Body of pancreas (tissue), 4 donors: ENCODE results near the gene GP1BA. TPM values are rescaled to one million over a fixed set of nuclear protein-coding genes. Genes with fewer than 3 reads are reported as not detected.
"Not testable (repeated sequence)": the region's sequence is repeated elsewhere in the genome, so short reads cannot be mapped to it uniquely, and the experiment has no call there.

ENCODE experiments used
- ATAC-seq: fragments of 150-250 bp; one replicate; pipeline ENCODE4 v1.9.1; 2016
- DNase-seq, 4 donors: peaks; one replicate each; pipeline ENCODE4 v3.0.0-alpha.2; 2019
- H3K27ac ChIP-seq, 4 donors: fragments of 200-600 bp; sonication (generic); 1 replicate in 3 of 4; 2 replicates in 1 of 4; pipeline versions ENCODE4 v1.5.1 to v1.6.1; 2016 to 2019; ENCODE audit warnings: mild to moderate bottlenecking in 1 of 4, mixed read lengths in 1 of 4, moderate library complexity in 1 of 4
- H3K27me3 ChIP-seq, 2 donors: fragments of 200-600 bp; sonication (generic); one replicate each; pipeline ENCODE4 v1.6.0; 2016; ENCODE audit warnings: mild to moderate bottlenecking in 1 of 2
- H3K36me3 ChIP-seq, 2 donors: fragments of 200-600 bp; sonication (generic); replicated peaks in 1 of 2; 2 replicates each; pipeline ENCODE4 v1.5.1; 2016; ENCODE audit warnings: low read depth in 2 of 2; ENCODE audit not compliant: insufficient read depth in 1 of 2
- H3K4me1 ChIP-seq: fragments of 200-600 bp; sonication (generic); one replicate; pipeline ENCODE4 v1.6.0; 2016
- H3K4me3 ChIP-seq, 2 donors: fragments of 200-600 bp; sonication (generic); 1 replicate in 1 of 2; 2 replicates in 1 of 2; pipeline ENCODE4 v1.5.1; 2016 to 2019
- H3K9me3 ChIP-seq, 3 donors: fragments of 200-600 bp; sonication (generic); 1 replicate in 2 of 3; 2 replicates in 1 of 3; pipeline ENCODE4 v1.5.1; 2016
- POLR2A ChIP-seq, 3 donors: fragments of 450-650 bp; IDR thresholded peaks; one replicate each; pipeline ENCODE4 v1.6.1; 2016; ENCODE audit warnings: antibody characterized with exemption in 3 of 3, mild to moderate bottlenecking in 2 of 3
- WGBS, 2 donors: methylation state at CpG; one replicate each; pipeline ENCODE4 v1.1.5; 2017; 5-methylcytosine and 5-hydroxymethylcytosine counted together
- intact Hi-C: fragments of 100-400 bp; cut with DNase I; formaldehyde crosslinking; loops from one replicate; pipeline ENCODE4 v1.15.1; 2023
- total RNA-seq, 2 donors: library from RNA; depleted of rRNA; stranded (reverse); fragments of >200 nt; gene quantifications; one replicate each; pipeline ENCODE4 v1.1.0, GENCODE V29; 2016
- TF ChIP-seq, protein P1 (sequence below), 7 experiments: fragments of 450-650 bp in 4 of 7; fragments of 200-600 bp in 3 of 7; sonication (generic) in 3 of 7; IDR thresholded peaks; one replicate each; pipeline ENCODE4 v1.5.1; 2016 to 2019; ENCODE audit warnings: antibody characterized with exemption in 7 of 7

The GP1BA gene
- total RNA-seq, 2 donors from 2014 or later, result not detected

DNA sequence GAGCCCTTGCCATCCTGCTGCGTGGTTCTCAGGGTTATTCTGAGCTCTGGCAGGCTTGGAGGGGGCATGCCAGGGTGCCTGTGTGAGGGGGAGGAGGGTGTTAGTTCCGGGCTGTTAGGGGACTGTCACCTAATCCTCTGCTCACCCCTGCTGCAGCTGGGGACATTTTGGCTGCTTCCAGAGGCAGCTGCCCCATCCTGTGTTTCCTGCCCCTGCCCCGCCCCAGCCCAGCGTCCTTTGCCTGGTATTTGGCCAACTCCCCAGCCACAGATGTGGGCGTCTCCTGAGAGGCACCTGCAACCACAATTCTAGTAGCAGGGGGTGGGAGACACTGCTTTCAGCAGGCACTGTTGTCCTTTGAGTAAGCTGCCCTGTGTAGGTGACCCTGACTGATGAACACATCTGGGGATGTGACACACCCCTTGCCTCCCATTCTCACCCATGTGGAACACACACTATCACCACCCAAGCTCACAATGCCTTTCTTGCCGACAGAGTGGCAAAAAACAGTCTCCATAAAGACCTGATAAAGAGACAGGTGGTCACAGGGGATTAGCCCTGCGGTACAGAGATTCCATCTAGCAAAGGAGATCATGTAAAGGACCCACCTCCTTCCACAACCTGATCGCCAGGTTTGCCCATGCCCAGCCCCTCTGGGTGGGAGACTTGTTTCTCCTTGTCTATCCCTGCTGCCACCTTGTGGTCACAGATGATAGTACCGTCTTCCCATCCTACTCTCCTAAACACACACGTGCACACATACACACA lies 28.8 kb upstream of the GP1BA start, which contains the start of gene CHRNE:
CHRNE (minus strand) TSS at position 48 of the 768 bp plus-strand sequence; CDS start at position 13, 35 bp downstream.
- intact Hi-C loops, result no loop called here
- ATAC-seq (peak; percentile 53), DNase-seq (peak; percentile 86 to 91 (median 88))
- Histone ChIP-seq H3K27me3 (no peaks in the 10 kb centered on the region), H3K4me1 (peaks cover 42% of the 10 kb centered on the region), H3K4me3 (no peak within 1 kb of the TSS), H3K9me3 (no peaks in the 10 kb centered on the region), H3K27ac (peak within 1 kb of the TSS in 1 of 4 donors; percentile 24), H3K36me3 (no peaks in the 10 kb centered on the region)
- no peak for TF ChIP-seq POLR2A (IDR thresholded peaks at IDR 0.05)
- TF ChIP-seq, protein P1, sequence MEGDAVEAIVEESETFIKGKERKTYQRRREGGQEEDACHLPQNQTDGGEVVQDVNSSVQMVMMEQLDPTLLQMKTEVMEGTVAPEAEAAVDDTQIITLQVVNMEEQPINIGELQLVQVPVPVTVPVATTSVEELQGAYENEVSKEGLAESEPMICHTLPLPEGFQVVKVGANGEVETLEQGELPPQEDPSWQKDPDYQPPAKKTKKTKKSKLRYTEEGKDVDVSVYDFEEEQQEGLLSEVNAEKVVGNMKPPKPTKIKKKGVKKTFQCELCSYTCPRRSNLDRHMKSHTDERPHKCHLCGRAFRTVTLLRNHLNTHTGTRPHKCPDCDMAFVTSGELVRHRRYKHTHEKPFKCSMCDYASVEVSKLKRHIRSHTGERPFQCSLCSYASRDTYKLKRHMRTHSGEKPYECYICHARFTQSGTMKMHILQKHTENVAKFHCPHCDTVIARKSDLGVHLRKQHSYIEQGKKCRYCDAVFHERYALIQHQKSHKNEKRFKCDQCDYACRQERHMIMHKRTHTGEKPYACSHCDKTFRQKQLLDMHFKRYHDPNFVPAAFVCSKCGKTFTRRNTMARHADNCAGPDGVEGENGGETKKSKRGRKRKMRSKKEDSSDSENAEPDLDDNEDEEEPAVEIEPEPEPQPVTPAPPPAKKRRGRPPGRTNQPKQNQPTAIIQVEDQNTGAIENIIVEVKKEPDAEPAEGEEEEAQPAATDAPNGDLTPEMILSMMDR (IDR thresholded peaks at IDR 0.05), result peak; percentile 50 to 90 (median 71)
- 6 to 7% methylated on average over 9 to 10 of the region's 10 CpGs for WGBS, 2 donors

GRCh38 chr17:4906642-4907041 lies 25.4 kb upstream of the GP1BA start:
- H3K4me3 ChIP-seq, H3K27me3 ChIP-seq, ATAC-seq, intact Hi-C loops, H3K27ac ChIP-seq, H3K9me3 ChIP-seq, H3K36me3 ChIP-seq, DNase-seq: not testable (repeated sequence)
- peaks cover 25% of the 10 kb centered on the region for H3K4me1 ChIP-seq

DNA sequence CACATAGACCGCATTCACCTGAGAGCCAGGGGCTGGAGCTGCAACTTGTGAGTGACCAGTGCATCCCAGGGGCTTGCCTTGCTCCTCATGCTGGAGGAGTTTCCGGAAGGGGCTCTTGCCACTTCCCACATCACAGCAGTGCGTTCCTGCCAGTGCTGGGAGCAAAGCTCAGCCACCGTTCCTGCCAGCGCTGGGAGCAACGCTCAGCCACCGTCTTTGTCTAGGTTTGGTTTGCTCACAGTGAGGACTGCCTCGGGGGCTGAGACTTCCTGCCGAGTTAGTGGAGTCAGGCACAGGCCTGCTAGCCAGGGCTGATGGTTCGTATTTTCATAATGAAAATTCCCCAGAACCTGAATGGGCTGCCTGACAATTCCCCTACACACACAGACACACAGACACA lies 23.8 kb upstream of the GP1BA start:
- no peaks in the 10 kb centered on the region for H3K36me3 ChIP-seq
- H3K4me3 ChIP-seq, result no peak overlapping the region
- H3K27ac ChIP-seq, result peak overlapping the region in 2 of 4 donors; percentile 59 to 61
- intact Hi-C loops, result no loop called here
- DNase-seq (no peak), ATAC-seq (no peak)
- H3K9me3 ChIP-seq, result no peaks in the 10 kb centered on the region
- H3K27me3 ChIP-seq, result no peaks in the 10 kb centered on the region
- WGBS, 2 donors, result 47 to 66% methylated on average over 7 to 9 of the region's 10 CpGs
- TF ChIP-seq, protein P1 (IDR thresholded peaks at IDR 0.05), result no peak
- no peak for TF ChIP-seq POLR2A (IDR thresholded peaks at IDR 0.05)
- peaks cover 18% of the 10 kb centered on the region for H3K4me1 ChIP-seq

- Histone ChIP-seq H3K36me3 (no peaks in the 10 kb centered on the region), H3K9me3 (no peaks in the 10 kb centered on the region), H3K4me1 (peaks cover 12% of the 10 kb centered on the region), H3K4me3 (no peak overlapping the region), H3K27me3 (no peaks in the 10 kb centered on the region), H3K27ac (peak overlapping the region in 3 of 4 donors; percentile 21 to 61 (median 59))
- WGBS, 2 donors, result 18 to 29% methylated on average over 9 to 20 of the region's 20 CpGs
- intact Hi-C loops, result no loop called here
- ATAC-seq (peak; percentile 98), DNase-seq (peak; percentile 90 to 94 (median 94))
- TF ChIP-seq, protein P1 (IDR thresholded peaks at IDR 0.05), result peak; percentile 71 to 96 (median 94)
- TF ChIP-seq POLR2A (IDR thresholded peaks at IDR 0.05), result peak in 2 of 3 donors; percentile 23 to 28
Observed at GRCh38 chr17:4908711-4909496, 23.2 kb upstream of the GP1BA start.

- intact Hi-C loops, result loop anchor here (10.0 kb wide), 1 partner anchor 151 kb away; no protein-coding TSS in a partner anchor
- TF ChIP-seq POLR2A (IDR thresholded peaks at IDR 0.05), result no peak
- TF ChIP-seq, protein P1 (IDR thresholded peaks at IDR 0.05), result peak in 1 of 7 experiments; percentile 4
- WGBS, 2 donors, result 20 to 44% methylated on average over 1 of the region's 1 CpG
- Histone ChIP-seq H3K9me3 (no peaks in the 10 kb centered on the region), H3K27ac (peak overlapping the region in 2 of 4 donors; percentile 9 to 44), H3K36me3 (no peaks in the 10 kb centered on the region), H3K27me3 (no peaks in the 10 kb centered on the region), H3K4me1 (peaks cover 7% of the 10 kb centered on the region), H3K4me3 (no peak overlapping the region)
- DNase-seq (no peak), ATAC-seq (peak; percentile 16)
Observed at GRCh38 chr17:4913994-4914393, 18.1 kb upstream of the GP1BA start.

DNA sequence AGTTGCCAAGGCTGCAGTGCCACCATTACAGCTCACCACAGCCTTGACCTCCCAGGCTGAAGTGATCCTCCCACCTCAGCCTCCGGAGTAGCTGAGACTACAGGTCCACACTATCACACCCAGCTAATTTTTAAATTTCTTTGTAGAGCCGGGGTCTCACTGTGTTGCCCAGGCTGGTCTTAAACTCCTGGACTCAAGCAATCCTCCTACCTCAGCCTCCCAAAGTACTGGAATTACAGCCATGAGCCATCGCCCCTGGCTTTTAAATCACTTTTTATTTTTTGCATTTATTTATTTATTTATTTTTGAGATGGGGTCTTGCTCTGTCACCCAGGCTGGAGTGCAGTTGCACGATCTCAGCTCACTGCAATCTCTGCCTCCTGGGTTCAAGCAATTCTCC lies 17.5 kb upstream of the GP1BA start:
- WGBS, 2 donors, result 69 to 78% methylated on average over 4 of the region's 4 CpGs
- not testable (repeated sequence) for H3K9me3 ChIP-seq, H3K4me3 ChIP-seq, H3K27me3 ChIP-seq, DNase-seq, H3K4me1 ChIP-seq, ATAC-seq, H3K36me3 ChIP-seq
- peak overlapping the region in 2 of 4 donors; percentile 9 to 44 for H3K27ac ChIP-seq
- intact Hi-C loops, result loop anchor here (10.0 kb wide), 1 partner anchor 150 kb away; no protein-coding TSS in a partner anchor
